ENCODE measurements around the gene KCNC3.
"Not testable (repeated sequence)": the region's sequence is repeated elsewhere in the genome, so short reads cannot be mapped to it uniquely, and the experiment has no call there.

KCNC3 gene

DNA sequence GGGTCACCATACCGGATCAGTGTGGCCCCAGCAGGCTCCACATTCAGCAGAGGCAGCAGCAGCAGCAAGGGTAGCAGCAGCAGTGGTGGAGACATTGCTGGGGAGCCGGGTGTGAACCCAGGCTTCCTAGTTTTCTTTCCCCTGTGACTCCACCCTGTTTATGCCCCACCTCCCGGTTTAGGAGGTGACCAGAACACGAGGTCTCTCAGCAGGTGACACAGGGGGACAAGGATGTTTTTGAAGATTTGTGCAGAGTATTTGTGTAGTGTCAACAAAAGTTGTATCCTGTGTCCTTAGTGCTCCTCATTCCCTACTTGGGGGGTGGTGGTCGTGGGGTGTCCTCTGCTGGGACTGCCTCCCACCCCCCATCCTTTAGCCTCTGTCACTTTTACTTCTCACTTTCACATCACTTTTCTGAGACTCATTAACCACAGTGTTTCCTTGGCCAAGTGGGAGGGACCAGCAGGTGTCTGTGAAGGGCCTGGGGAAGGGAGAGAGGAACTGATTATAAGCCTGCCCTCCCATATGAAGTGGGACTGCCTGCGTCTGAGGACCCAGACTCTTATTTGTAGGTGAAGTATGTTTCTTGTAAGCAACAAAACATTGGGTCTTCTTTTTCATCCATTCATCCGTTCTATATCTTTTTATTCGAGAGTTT, 15.6 kb upstream of the KCNC3 start:
- TF ChIP-seq CTCF (IDR thresholded peaks at IDR 0.05; ENCODE audit: extremely low read depth, missing control alignments), result no peak
- peak; percentile 63 for DNase-seq (ENCODE audit: low spot score)

- DNase-seq (ENCODE audit: low spot score), result peak; percentile 52
- TF ChIP-seq CTCF (IDR thresholded peaks at IDR 0.05; ENCODE audit: extremely low read depth, missing control alignments), result no peak
These were observed 12.0 kb upstream of the KCNC3 start for GRCh38 chr19:50341091-50341564.

DNA sequence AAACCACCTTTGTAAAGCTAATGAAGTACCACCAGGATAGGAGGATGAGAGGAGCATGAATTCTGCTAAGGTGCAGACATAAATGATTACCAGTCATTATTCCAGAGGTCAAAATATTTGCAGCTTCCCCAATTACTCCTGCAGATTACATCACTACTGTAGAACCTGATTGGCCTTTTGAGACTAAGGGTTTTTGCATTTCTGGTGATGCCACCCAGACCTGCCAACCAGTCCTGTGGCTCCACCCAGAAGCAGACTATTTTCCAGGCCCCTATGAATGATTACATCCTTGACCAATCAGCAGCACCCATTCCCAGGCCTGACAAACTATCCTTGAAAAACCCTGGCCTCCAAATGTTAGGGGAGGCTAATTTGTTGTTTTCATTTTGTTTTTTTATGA, 11.2 kb upstream of the KCNC3 start:
- DNase-seq (ENCODE audit: low spot score), result no peak
- no peak for TF ChIP-seq CTCF (IDR thresholded peaks at IDR 0.05; ENCODE audit: extremely low read depth, missing control alignments)

DNA sequence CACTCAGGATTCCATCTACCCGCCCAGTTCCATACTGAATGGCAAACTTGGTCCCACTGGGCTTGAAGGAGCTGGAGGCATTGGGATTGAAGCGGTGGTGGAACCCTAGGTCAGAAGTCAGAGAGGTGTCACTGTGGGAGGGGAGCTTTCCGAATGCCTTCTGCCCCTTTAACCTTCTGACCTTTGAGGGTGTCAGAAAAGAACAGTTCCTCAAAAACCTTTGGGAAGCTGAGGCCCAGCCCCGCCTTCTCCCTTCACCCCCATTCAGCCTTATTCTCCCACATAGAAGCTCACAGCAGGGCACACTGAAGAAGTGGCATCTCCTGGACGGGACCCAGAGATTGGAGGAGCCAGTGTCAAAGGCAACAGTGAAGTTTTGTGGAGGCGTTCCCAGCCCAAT, 7.9 kb upstream of the KCNC3 start:
- DNase-seq (ENCODE audit: low spot score), result not testable (repeated sequence)

GRCh38 chr19:50334741-50335421, 5.7 kb upstream of the KCNC3 start:
- DNase-seq (ENCODE audit: low spot score), result no peak
- no peak for TF ChIP-seq CTCF (IDR thresholded peaks at IDR 0.05; ENCODE audit: extremely low read depth, missing control alignments)

DNA sequence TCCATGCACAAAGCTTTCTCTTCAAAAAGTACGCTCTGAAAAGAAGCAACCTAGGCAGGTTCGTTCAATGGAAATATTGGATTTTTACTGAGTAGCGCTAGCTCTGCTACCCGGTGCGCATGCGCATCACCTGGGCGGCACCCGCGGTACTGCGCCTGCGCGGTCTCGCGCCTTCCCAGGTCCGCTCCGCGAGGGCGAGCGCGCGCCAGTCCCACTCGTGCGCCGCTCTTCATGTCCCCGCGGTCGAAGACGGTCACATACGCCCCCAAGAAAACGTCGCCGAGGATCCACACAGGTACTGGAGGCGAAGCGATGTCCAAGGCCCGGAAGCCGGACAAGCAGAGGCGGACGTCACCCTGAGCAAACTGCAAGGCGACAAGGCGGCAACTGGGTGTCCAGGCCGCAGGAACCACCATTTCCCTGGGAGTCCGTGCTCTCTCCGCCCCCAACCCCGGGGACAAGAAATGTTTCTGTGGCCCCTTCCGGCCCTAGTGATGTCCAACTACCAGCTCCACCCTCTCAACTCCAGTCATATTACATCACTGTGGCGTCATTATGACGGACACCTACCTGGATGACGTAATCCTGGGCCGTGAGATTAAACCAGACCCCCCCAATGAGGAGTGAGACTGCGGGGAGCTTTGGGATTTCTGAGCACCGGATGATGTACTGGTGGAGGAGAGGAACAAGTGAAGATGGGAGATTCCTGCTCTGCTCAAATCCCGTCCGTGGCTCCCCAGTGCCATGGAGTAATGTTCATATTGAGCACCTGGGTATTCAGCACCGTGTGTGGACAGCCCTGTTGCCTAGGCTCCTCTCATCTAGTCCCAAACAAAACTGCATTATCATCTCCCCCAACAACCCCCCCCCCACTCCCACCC, 4.8 kb upstream of the KCNC3 start:
- TF ChIP-seq CTCF (IDR thresholded peaks at IDR 0.05; ENCODE audit: extremely low read depth, missing control alignments), result no peak
- peak; percentile 88 for DNase-seq (ENCODE audit: low spot score)

- TF ChIP-seq CTCF (IDR thresholded peaks at IDR 0.05; ENCODE audit: extremely low read depth, missing control alignments), result no peak
- DNase-seq (ENCODE audit: low spot score), result peak; percentile 87
These were observed 4.1 kb upstream of the KCNC3 start for GRCh38 chr19:50333235-50333736.
